Mesenchymal stem cell (in vitro differentiated cells and primary cell): Measurements from ENCODE around the gene ADARB2.

ENCODE experiments used
- DNase-seq: peaks from one replicate; pipeline ENCODE4 v3.0.0-alpha.2; 2013
- H2AFZ ChIP-seq: one replicate; pipeline ENCODE4 v1.6.1; 2013; ENCODE audit warnings: low read depth, mild to moderate bottlenecking, control low read depth, inconsistent platforms, low read length, moderate library complexity
- H2AK5ac ChIP-seq: 2 replicates; pipeline ENCODE4 v1.6.1; 2013; ENCODE audit warnings: low read length, moderate library complexity, mild to moderate bottlenecking, inconsistent platforms; ENCODE audit not compliant: severe bottlenecking
- H2BK120ac ChIP-seq: one replicate; pipeline ENCODE4 v1.6.1; 2013; ENCODE audit warnings: low read depth, mild to moderate bottlenecking, inconsistent platforms, low read length, moderate library complexity
- H2BK12ac ChIP-seq, 2 experiments: one replicate each; pipeline ENCODE4 v1.6.1; 2013; ENCODE audit warnings: inconsistent platforms in 2 of 2, low read length in 2 of 2, mild to moderate bottlenecking in 2 of 2, moderate library complexity in 2 of 2, control low read depth in 1 of 2
- H2BK15ac ChIP-seq: one replicate; pipeline ENCODE4 v1.6.1; 2013; ENCODE audit warnings: mild to moderate bottlenecking, low read depth, inconsistent platforms; ENCODE audit not compliant: poor library complexity, severe bottlenecking
- H2BK5ac ChIP-seq: 2 replicates; pipeline ENCODE4 v1.6.1; 2013; ENCODE audit warnings: low read depth, mild to moderate bottlenecking, low read length, control low read depth, inconsistent platforms; ENCODE audit not compliant: poor library complexity, severe bottlenecking
- H3K14ac ChIP-seq, 2 experiments: one replicate each; pipeline ENCODE4 v1.6.1; 2013; ENCODE audit warnings: inconsistent platforms in 2 of 2, low read length in 2 of 2, control low read depth in 1 of 2, mild to moderate bottlenecking in 1 of 2, moderate library complexity in 1 of 2
- H3K18ac ChIP-seq, 2 experiments: one replicate each; pipeline ENCODE4 v1.6.1; 2013; ENCODE audit warnings: inconsistent platforms in 2 of 2, low read length in 2 of 2, control low read depth in 1 of 2, low read depth in 1 of 2, mild to moderate bottlenecking in 1 of 2
- H3K23ac ChIP-seq, 2 experiments: one replicate each; pipeline ENCODE4 v1.6.1; 2013; ENCODE audit warnings: inconsistent platforms in 2 of 2, low read length in 2 of 2, mild to moderate bottlenecking in 2 of 2, moderate library complexity in 2 of 2, control low read depth in 1 of 2
- H3K27ac ChIP-seq: 2 replicates; pipeline ENCODE4 v1.5.1; 2013; ENCODE audit warnings: mild to moderate bottlenecking, moderate library complexity, low read length, control low read depth, inconsistent platforms; ENCODE audit not compliant: poor library complexity, severe bottlenecking
- H3K27me3 ChIP-seq, 2 experiments: 2 replicates each; pipeline versions ENCODE4 v1.6.1 to v1.7.0; 2013; ENCODE audit warnings: low read length in 2 of 2, mild to moderate bottlenecking in 2 of 2, moderate library complexity in 2 of 2, control low read depth in 1 of 2, inconsistent platforms in 1 of 2; ENCODE audit not compliant: control insufficient read depth in 1 of 2, insufficient read depth in 1 of 2
- H3K36me3 ChIP-seq, 2 experiments: 2 replicates each; pipeline versions ENCODE4 v1.6.1 to v1.7.0; 2013; ENCODE audit warnings: low read length in 2 of 2, control low read depth in 1 of 2, inconsistent platforms in 1 of 2, low read depth in 1 of 2, mild to moderate bottlenecking in 1 of 2; ENCODE audit not compliant: insufficient read depth in 2 of 2, control insufficient read depth in 1 of 2
- H3K4ac ChIP-seq, 2 experiments: one replicate each; pipeline ENCODE4 v1.6.1; 2013; ENCODE audit warnings: inconsistent platforms in 2 of 2, low read length in 2 of 2, mild to moderate bottlenecking in 2 of 2, moderate library complexity in 2 of 2, control low read depth in 1 of 2, low read depth in 1 of 2
- H3K4me1 ChIP-seq: 2 replicates; pipeline ENCODE4 v1.6.1; 2013; ENCODE audit warnings: low read depth, low read length, control low read depth; ENCODE audit not compliant: control insufficient read depth, insufficient read depth
- H3K4me2 ChIP-seq: 2 replicates; pipeline ENCODE4 v1.6.1; 2013; ENCODE audit warnings: low read length, mild to moderate bottlenecking, inconsistent platforms; ENCODE audit not compliant: poor library complexity, severe bottlenecking
- H3K4me3 ChIP-seq, 2 experiments: 2 replicates each; pipeline versions ENCODE4 v1.5.1 to v1.7.0; 2013; ENCODE audit warnings: low read length in 2 of 2, mild to moderate bottlenecking in 2 of 2, control low read depth in 1 of 2, low read depth in 1 of 2; ENCODE audit not compliant: insufficient read depth in 1 of 2
- H3K79me1 ChIP-seq: replicated peaks from 2 replicates; pipeline ENCODE4 v1.6.1; 2013; ENCODE audit warnings: mild to moderate bottlenecking, control low read depth, low read length, inconsistent platforms; ENCODE audit not compliant: poor library complexity, severe bottlenecking
- H3K9ac ChIP-seq: 2 replicates; pipeline ENCODE4 v1.7.0; 2013; ENCODE audit warnings: mild to moderate bottlenecking, low read length, moderate library complexity
- H3K9me3 ChIP-seq: 2 replicates; pipeline ENCODE4 v1.7.0; 2013; ENCODE audit warnings: mild to moderate bottlenecking, low read length; ENCODE audit not compliant: control insufficient read depth
- H4K8ac ChIP-seq: one replicate; pipeline ENCODE4 v1.6.1; 2013; ENCODE audit warnings: inconsistent platforms, mild to moderate bottlenecking, low read length, moderate library complexity
- H4K91ac ChIP-seq: one replicate; pipeline ENCODE4 v1.6.1; 2013; ENCODE audit warnings: mild to moderate bottlenecking, low read length, inconsistent platforms
- WGBS: methylation state at CpG from one replicate; pipeline ENCODE4 v1.1.7; 2013; ENCODE audit warnings: mixed read lengths; 5-methylcytosine and 5-hydroxymethylcytosine counted together

Gene ADARB2

DNA sequence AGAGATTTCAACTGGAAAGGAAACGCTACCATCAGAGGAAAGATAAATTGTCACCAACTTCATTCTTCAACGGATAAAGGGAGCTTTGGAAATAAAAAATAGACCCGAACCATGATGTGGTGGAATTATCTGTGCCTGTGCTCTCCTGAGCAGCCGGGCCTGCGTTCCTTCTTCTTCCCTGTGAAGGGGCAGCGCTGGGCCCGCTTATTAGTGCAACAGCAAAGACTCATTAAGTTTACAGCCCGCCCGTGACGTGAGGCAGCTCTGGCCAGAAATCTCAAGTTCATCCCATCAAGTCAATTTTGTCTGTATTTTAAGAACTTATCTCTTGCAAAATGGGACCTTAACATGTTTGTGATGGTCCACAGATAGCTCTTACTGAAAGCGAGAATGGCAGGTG is 193.7 kb downstream of the ADARB2 start:
- H3K27ac ChIP-seq: no peak overlapping the region
- H2AK5ac ChIP-seq: no peak overlapping the region
- H3K18ac ChIP-seq: no peak overlapping the region
- H3K4me3 ChIP-seq: no peak overlapping the region
- peaks cover 3% of the 10 kb centered on the region for H3K9me3 ChIP-seq
- H3K14ac ChIP-seq: no peak overlapping the region
- no peak overlapping the region for H4K8ac ChIP-seq
- no peak for DNase-seq
- H3K4me1 ChIP-seq: no peaks in the 10 kb centered on the region
- no peak overlapping the region for H2BK5ac ChIP-seq
- H4K91ac ChIP-seq: no peak overlapping the region
- H3K36me3 ChIP-seq: no peaks in the 10 kb centered on the region
- H3K4ac ChIP-seq: no peak overlapping the region
- H2AFZ ChIP-seq: no peak overlapping the region
- no peak overlapping the region for H2BK12ac ChIP-seq
- H2BK15ac ChIP-seq: no peak overlapping the region
- WGBS: 81% methylated on average over 11 of the region's 11 CpGs
- H3K27me3 ChIP-seq: no peaks in the 10 kb centered on the region
- no peaks in the 10 kb centered on the region for H3K79me1 ChIP-seq
- H2BK120ac ChIP-seq: no peak overlapping the region
- no peak overlapping the region for H3K23ac ChIP-seq
- no peak overlapping the region for H3K9ac ChIP-seq
- H3K4me2 ChIP-seq: no peak overlapping the region

GRCh38 chr10:1542941-1543340 is 194.4 kb downstream of the ADARB2 start:
- Histone ChIP-seq H3K79me1 (no peaks in the 10 kb centered on the region), H2AK5ac (no peak overlapping the region), H3K4ac (no peak overlapping the region), H2AFZ (no peak overlapping the region), H2BK120ac (no peak overlapping the region), H3K9ac (no peak overlapping the region), H3K27me3 (no peaks in the 10 kb centered on the region), H2BK12ac (no peak overlapping the region), H3K36me3 (no peaks in the 10 kb centered on the region), H3K4me2 (no peak overlapping the region), H2BK5ac (no peak overlapping the region), H3K27ac (no peak overlapping the region), H3K4me1 (no peaks in the 10 kb centered on the region), H3K4me3 (no peak overlapping the region), H4K91ac (no peak overlapping the region), H3K14ac (no peak overlapping the region), H4K8ac (no peak overlapping the region), H3K9me3 (peaks cover under 1% of the 10 kb centered on the region), H3K18ac (no peak overlapping the region), H3K23ac (no peak overlapping the region), H2BK15ac (no peak overlapping the region)
- 90% methylated on average over 21 of the region's 21 CpGs for WGBS
- DNase-seq: no peak

GRCh38 chr10:1540144-1540543 is 197.2 kb downstream of the ADARB2 start:
- no peaks in the 10 kb centered on the region for H3K27me3 ChIP-seq
- no peak overlapping the region for H3K9ac ChIP-seq
- no peak overlapping the region for H3K4me3 ChIP-seq
- WGBS: 82% methylated on average over 14 of the region's 14 CpGs
- no peak overlapping the region for H2AK5ac ChIP-seq
- H3K4ac ChIP-seq: no peak overlapping the region
- H2AFZ ChIP-seq: no peak overlapping the region
- H2BK120ac ChIP-seq: no peak overlapping the region
- H3K9me3 ChIP-seq: no peaks in the 10 kb centered on the region
- H3K4me1 ChIP-seq: no peaks in the 10 kb centered on the region
- no peak overlapping the region for H3K4me2 ChIP-seq
- no peak for DNase-seq
- H3K27ac ChIP-seq: no peak overlapping the region
- H3K14ac ChIP-seq: no peak overlapping the region
- H3K79me1 ChIP-seq: no peaks in the 10 kb centered on the region
- H3K36me3 ChIP-seq: no peaks in the 10 kb centered on the region
- no peak overlapping the region for H2BK15ac ChIP-seq
- H4K8ac ChIP-seq: no peak overlapping the region
- no peak overlapping the region for H2BK12ac ChIP-seq
- H3K23ac ChIP-seq: no peak overlapping the region
- no peak overlapping the region for H2BK5ac ChIP-seq
- no peak overlapping the region for H3K18ac ChIP-seq
- no peak overlapping the region for H4K91ac ChIP-seq

GRCh38 chr10:1539216-1539615 is 198.1 kb downstream of the ADARB2 start:
- no peak overlapping the region for H4K8ac ChIP-seq
- no peak overlapping the region for H2AFZ ChIP-seq
- no peaks in the 10 kb centered on the region for H3K27me3 ChIP-seq
- no peak overlapping the region for H2BK15ac ChIP-seq
- H3K36me3 ChIP-seq: no peaks in the 10 kb centered on the region
- H3K9ac ChIP-seq: no peak overlapping the region
- no peak overlapping the region for H2BK120ac ChIP-seq
- no peaks in the 10 kb centered on the region for H3K4me1 ChIP-seq
- no peak overlapping the region for H4K91ac ChIP-seq
- 75% methylated on average over 5 of the region's 5 CpGs for WGBS
- no peak overlapping the region for H3K4me2 ChIP-seq
- DNase-seq: no peak
- H3K23ac ChIP-seq: no peak overlapping the region
- no peak overlapping the region for H3K18ac ChIP-seq
- no peak overlapping the region for H3K4ac ChIP-seq
- no peaks in the 10 kb centered on the region for H3K9me3 ChIP-seq
- H2BK5ac ChIP-seq: no peak overlapping the region
- H3K79me1 ChIP-seq: no peaks in the 10 kb centered on the region
- no peak overlapping the region for H3K14ac ChIP-seq
- no peak overlapping the region for H2BK12ac ChIP-seq
- no peak overlapping the region for H3K27ac ChIP-seq
- H3K4me3 ChIP-seq: no peak overlapping the region
- no peak overlapping the region for H2AK5ac ChIP-seq
